Stimulated activated CD4-positive, alpha-beta T cell treated with anti-CD3 and anti-CD28 coated beads, Interleukin-2, amount 100 ng/mL, for 4 hours (primary cell): ENCODE measurements around the gene ERO1B.

ENCODE experiments used
- DNase-seq: peaks from one replicate; pipeline ENCODE4 v3.0.0-alpha.2; 2020; ENCODE audit warnings: low read depth

ERO1B gene

DNA sequence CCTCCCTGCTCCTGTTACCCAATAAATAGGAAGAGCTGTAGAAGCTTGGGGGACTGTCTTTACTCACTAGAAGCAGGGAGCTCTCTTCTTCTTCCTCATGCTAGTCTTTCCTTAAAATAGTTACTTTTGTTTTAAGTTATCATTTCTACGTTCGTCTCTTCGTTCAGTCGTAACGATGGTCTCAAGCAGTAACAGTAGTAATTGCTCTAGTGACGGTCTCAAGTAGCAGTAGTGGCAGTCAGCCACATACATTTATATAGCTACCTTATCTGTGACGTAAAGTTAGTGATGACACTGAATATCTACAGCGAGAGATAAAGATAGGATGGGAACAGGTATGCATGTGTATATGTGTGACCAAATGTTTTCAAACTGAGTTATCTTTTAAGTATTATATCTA, 15.4 kb upstream of the ERO1B start:
- no peak for DNase-seq

DNA sequence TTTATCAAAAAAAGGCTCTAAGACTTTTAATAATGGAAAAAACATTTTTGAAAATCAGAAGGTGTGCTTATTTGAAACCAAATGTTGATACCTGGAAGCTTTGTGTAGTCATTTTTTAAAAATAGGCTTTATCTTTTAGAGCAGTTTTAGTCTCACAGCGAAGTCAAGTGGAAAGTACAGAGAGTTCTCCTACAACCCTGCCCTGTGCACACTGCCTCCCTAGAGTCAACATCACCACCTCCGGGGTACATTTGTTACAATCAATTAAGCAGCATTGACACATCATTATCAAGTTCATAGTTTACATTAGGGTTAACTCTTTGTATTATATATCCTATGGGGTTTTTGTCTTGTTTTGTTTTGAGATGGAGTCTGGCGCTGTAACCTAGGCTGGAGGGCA, 10.7 kb upstream of the ERO1B start:
- no peak for DNase-seq

DNA sequence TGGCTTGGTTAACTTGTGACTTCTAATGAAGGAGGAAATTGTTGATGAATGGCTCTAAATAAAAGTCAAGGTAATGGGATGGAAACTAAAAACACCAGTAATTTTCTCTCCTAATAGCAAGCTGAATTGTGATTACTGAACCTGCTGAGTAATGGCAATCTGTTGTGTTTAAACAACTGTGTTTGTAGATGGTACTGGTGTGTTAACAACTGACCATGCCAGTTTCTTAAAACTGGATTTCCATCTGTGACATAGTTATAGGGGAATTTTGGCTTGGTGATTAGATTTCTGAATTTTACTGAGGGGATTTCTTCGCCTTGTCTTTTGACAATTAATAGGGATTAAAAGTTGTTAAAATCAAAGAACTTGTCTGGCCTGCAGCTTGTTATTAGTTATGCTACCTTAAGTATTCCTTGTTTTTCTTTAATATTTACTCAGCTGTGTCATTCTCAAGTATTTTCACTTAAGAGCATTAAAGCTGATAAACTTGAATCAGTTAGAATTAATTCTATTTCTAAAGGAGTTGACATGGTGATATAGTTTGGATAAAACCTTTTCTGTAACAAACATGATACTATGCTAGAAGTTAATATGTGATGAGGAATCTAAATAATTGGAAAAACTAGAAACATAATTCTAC, 7.9 kb upstream of the ERO1B start:
- DNase-seq, result no peak

DNA sequence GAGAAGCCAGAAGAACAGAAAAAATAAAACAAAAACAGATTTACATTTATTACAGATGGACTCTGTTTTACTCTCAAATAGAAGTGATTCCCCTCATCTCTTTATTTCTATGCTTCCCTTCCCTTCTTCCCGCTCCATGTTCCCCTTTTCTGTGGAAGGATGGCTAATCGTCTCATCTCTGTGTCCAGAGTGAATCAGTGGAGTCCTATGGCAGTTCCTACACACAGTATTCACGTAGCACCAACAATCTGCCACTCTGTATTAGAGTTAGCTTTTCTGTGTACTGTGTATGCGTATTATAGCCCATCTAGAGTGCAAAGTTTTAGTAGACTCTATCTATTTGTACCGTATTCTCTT, 6.8 kb upstream of the ERO1B start:
- no peak for DNase-seq

DNA sequence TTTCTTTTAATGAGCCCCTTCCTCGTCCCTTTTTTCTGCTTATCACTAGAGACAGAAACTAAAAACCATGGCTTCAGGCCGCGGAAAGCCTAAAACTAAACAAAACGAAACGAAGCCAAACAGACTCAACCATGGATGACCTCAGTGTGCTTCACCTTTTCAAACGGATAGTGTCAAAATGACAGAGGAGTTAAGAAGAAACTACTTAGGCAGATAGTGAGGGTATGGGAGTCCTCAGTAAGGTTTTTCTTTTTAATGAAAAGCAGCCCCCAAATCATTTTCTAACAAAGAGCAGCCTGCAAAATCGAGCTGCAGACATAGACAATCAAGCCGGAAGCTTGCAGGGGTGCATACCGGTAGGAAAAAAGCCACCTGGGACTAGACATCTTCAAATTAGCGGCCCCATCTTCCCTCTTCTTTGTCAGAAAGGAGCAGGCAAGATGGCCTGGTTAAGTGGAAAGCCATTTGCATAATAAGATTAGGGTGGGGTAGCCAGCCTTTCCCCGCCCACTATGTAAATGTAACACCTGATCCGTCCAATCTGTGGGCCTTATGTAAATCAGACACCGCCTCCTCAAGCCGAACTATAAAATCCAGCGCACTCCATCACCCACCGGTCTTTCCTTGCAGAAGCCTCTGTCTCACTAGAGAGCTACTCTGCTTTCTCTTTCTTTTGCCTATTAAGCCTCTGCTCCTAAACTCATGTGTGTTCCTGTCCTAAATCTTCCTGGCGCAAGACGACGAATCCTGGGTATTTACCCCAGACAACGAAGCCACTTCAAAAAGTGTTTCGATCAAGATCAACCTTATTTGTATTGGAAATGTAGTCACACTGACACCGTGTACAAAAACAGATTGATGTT, 6.2 kb upstream of the ERO1B start:
- DNase-seq, result no peak

DNA sequence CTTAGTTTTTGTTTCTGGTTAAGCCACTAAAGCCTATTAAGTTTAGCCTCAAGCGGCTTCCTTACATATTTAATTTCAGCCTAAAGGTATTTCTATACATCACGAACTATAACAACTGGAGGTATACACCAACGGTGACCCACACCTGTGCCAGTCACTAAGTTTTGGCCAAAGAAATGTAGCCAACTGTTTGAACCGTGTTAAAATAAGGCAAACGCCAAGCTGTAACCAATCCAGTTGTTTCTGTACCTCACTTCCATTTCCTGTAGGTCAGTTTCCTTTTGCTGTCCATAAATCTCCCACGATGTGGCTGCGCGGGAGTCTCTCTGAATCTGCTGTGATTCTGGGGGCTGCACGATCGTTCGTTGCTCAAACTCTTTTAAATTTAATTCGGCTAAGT, 5.6 kb upstream of the ERO1B start:
- DNase-seq, result no peak

- no peak for DNase-seq
Observed at GRCh38 chr1:236284291-236284721, 2.5 kb upstream of the ERO1B start.

GRCh38 chr1:236282719-236283118, 961 bp upstream of the ERO1B start:
- no peak for DNase-seq

DNA sequence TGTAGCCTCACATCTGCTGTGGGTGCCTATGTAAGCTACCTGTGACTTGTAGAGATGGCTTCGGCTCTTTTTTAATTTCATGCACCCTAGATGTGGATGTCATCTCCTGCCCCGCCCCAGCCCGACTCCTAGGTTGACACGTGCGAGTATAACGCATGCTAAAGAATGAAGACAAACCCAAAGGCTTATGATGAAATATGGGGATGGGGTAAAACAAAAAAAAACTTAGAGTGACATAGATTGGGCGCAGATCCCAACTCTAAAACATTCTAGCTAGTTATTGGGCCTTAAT, 613 bp upstream of the ERO1B start:
- peak; percentile 27 for DNase-seq

DNA sequence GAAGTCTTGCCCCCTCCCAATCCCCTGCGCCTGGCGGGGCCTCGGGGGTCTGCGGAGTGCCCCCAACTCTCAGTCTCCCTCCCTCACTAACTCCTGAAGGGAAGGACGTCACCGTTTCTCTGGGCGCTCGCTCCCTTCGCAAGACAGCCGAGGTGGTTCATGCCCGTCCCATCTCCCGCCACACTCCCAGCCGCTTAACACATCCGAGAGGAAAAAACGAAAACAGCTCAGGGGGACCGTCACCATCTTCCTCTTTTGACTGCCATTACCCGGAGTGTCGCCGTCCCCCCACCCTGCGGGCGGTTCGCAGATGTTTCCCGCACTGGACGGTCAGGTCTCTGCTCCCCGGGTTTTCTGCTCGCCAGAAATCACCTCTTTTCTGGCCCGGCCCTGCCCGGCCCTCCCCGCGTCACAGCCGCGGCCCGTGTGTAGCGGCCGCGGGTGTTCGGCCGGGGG, 532 bp downstream of the ERO1B start:
- DNase-seq, result no peak

DNA sequence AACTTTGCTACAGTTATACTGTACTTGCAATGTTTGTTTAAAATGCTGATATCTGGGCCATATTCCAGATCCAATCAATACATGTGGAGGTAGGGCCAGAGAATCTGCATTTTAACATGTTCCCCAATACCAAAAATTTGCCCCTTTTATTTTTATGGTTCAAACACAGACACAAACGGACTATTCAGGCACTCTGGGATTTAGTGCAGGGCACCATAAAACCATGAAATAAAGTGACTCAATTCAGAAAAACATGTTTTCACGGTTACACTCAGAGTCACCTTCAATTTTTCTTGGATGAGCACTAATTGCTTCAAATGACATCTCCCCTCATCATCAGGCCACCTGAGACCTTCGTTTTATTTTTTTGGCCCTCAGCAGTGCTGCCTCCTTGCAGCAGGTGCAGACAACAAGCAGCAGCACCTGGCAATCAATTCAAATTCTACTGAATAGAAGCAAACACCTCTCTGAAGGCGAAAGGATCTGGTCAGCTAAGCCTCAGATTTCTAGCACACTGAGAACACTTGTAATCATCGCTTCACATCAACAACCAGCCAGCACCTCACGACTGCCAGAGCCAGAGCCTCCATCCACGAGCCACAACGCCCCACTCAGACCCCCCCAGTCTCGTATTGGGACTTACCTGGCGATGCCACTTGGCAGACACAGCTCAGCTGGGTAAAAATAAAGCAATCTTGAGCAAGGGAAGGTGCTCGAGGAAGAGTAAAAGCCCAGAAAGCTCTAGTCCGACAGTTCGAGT, 1.1 kb downstream of the ERO1B start:
- peak; percentile 3 for DNase-seq

DNA sequence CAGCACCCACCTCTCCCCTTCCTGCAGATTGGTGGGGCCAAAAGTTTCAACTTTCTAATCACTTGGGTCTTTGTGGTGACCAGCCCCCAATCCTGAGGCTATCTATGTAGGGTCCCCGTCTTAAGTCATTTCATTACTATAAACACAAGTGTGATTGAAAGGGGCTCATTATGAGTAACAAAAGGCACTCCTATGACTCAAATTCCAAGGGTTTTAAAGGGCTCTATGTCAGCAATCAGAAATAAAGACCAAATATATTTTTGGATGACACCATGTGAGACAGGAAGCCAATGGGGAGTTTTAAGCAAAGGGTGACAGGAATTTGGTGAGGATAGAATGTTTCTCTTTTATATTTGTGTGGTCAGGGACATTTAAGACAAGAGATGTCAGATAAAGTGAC, 6.2 kb downstream of the ERO1B start:
- no peak for DNase-seq

- no peak for DNase-seq
Observed at GRCh38 chr1:236275061-236275460, 6.7 kb downstream of the ERO1B start.

GRCh38 chr1:236273358-236273757, 8.4 kb downstream of the ERO1B start:
- no peak for DNase-seq

- no peak for DNase-seq
Observed at GRCh38 chr1:236269439-236269838, 12.3 kb downstream of the ERO1B start.

DNA sequence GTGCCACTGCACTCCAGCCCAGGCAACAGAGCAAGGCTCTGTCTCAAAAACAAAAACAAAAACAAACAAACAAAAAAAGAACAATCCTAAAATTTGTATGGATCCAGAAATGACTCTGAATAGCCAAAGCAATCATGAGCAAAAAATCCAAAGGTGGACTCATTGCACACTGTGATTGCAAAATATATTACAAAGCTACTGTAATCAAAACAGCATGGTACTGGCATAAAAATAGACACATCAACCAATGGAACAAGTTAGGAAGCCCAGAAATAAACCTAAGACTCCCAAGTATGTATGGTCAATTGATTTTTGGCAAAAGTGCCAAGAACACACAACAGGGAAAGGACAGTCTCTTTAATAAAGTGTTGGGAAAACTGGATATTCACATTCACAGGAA, 19.9 kb downstream of the ERO1B start:
- DNase-seq, result no peak

- no peak for DNase-seq
Observed at GRCh38 chr1:236261033-236261432, 20.7 kb downstream of the ERO1B start.

- DNase-seq, result no peak
Observed at GRCh38 chr1:236259043-236259442, 22.7 kb downstream of the ERO1B start.

DNA sequence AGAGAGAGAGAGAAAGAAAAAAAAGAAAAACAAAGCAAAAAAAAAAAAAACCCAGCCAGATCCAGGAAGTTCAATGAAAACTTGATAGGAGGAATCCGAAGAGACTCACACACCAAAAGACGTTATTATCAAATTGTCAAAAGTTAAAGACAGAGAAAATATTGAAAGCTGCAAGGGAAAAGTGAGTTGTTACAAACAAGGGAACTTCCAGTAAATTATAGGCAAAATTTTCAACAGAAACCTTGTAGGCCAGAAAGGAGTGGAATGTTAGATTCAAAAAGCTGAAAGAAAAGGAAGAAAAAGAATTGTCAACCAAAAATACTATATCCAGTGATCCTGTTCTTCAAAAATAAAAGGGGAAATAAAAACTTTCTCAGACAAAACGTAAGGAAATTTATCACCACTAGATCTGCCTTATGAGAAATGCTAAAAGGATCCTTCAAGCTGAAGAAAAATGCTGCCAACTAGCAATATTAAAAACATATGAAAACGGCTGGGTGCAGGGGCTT, 23.6 kb downstream of the ERO1B start:
- no peak for DNase-seq

- DNase-seq, result no peak
Observed at GRCh38 chr1:236257216-236257615, 24.5 kb downstream of the ERO1B start.

GRCh38 chr1:236253918-236254637, 27.7 kb downstream of the ERO1B start:
- DNase-seq, result no peak

DNA sequence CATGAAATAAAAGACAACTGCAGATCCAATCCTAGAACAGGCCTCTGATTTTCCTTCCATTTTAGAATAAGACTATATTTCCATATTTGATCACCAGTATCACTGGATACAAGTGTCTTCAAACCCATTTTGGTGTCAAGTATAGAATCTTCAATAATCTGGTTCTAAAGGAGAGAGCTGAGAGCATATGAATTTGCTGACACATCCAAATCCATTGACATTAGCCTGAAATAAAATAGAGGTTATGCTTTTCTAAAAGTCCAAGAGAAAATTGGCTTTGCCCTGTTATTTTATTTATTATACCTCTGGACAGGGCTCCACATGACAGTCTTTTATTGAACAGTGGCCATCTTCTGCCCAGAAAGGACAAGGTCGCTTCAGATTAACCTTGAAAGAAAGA, 28.6 kb downstream of the ERO1B start:
- DNase-seq, result no peak
